Epithelial cell of esophagus (primary cell): ENCODE measurements around the gene ANTXR2.

Experiments
- DNase-seq: peaks from one replicate; pipeline ENCODE4 v3.0.0; 2010; ENCODE audit warnings: low read depth
- H3K4me3 ChIP-seq: 2 replicates; pipeline ENCODE4 v1.5.1; 2011; ENCODE audit warnings: mild to moderate bottlenecking, low read length, control low read depth
- CTCF ChIP-seq: IDR thresholded peaks from 2 replicates; pipeline ENCODE4 v1.5.1; 2011; ENCODE audit warnings: low read depth, mild to moderate bottlenecking, low read length, control low read depth, inconsistent platforms; ENCODE audit not compliant: insufficient read depth; ENCODE audit errors: missing control alignments

ANTXR2 gene

GRCh38 chr4:79906303-79906702, 166.7 kb downstream of the ANTXR2 start:
- H3K4me3 ChIP-seq: no peak overlapping the region
- DNase-seq: no peak
- TF ChIP-seq CTCF: no peak

- no peak for DNase-seq
- no peak overlapping the region for H3K4me3 ChIP-seq
- TF ChIP-seq CTCF: no peak
Measured at GRCh38 chr4:79905212-79905611, 167.8 kb downstream of the ANTXR2 start.

- no peak for DNase-seq
- no peak for TF ChIP-seq CTCF
Measured at GRCh38 chr4:79904331-79904730, 168.7 kb downstream of the ANTXR2 start.

GRCh38 chr4:79900182-79900581, 172.8 kb downstream of the ANTXR2 start:
- TF ChIP-seq CTCF: no peak

More at GRCh38 chr4:79904331-79904730, 168.7 kb downstream of the ANTXR2 start:
- no peak overlapping the region for H3K4me3 ChIP-seq

GRCh38 chr4:79899481-79899880, 173.5 kb downstream of the ANTXR2 start:
- DNase-seq: no peak
- no peak for TF ChIP-seq CTCF

More at GRCh38 chr4:79900182-79900581, 172.8 kb downstream of the ANTXR2 start:
- no peak for DNase-seq
- no peak overlapping the region for H3K4me3 ChIP-seq

GRCh38 chr4:79898055-79898454, 175.0 kb downstream of the ANTXR2 start:
- H3K4me3 ChIP-seq: no peak overlapping the region
- no peak for DNase-seq
- no peak for TF ChIP-seq CTCF

More at GRCh38 chr4:79899481-79899880, 173.5 kb downstream of the ANTXR2 start:
- H3K4me3 ChIP-seq: no peak overlapping the region

GRCh38 chr4:79897174-79897573, 175.9 kb downstream of the ANTXR2 start:
- no peak for TF ChIP-seq CTCF
- no peak overlapping the region for H3K4me3 ChIP-seq
- no peak for DNase-seq
